RPMI7951 (cell line): Measurements from ENCODE around the gene TMTC1. TPM values are rescaled to one million over a fixed set of nuclear protein-coding genes. Genes with fewer than 3 reads are reported as not detected.

Experiments
- DNase-seq: peaks from one replicate; pipeline ENCODE4 v3.0.0-alpha.2; 2012; ENCODE audit warnings: low read depth
- total RNA-seq: library from RNA; depleted of rRNA; stranded (reverse); fragments of >200 nt; shearing (Covaris generic); gene quantifications from 2 replicates; pipeline ENCODE4 v1.2.3, GENCODE V29; 2014

The TMTC1 gene
- total RNA-seq, 1 experiment from 2014 or later = 0.84 TPM

DNA sequence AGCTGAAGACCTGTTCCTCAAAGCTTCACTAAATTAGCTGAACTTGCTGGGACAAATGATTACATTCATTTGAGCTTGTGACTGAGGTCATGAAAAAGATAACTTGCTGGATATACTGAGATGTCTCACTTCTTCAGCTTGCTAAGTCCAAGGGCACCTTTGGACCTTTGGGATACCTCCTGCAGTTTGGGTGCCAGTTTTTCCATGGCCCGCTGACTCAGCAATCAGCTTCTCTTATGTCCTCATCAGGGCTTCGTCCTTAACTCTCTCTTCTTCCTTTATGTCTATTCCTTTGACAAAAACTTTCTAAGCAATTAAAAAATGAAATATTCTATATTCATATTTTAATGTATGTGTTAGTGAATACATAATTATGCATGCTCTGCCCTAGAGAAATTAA lies 331.9 kb downstream of the TMTC1 start:
- no peak for DNase-seq
